Measurements from ENCODE around the gene NTHL1. TPM values are rescaled to one million over a fixed set of nuclear protein-coding genes. Genes with fewer than 3 reads are reported as not detected.

The NTHL1 gene
- total RNA-seq, 1 experiment from 2014 or later, result 47.3 TPM

DNA sequence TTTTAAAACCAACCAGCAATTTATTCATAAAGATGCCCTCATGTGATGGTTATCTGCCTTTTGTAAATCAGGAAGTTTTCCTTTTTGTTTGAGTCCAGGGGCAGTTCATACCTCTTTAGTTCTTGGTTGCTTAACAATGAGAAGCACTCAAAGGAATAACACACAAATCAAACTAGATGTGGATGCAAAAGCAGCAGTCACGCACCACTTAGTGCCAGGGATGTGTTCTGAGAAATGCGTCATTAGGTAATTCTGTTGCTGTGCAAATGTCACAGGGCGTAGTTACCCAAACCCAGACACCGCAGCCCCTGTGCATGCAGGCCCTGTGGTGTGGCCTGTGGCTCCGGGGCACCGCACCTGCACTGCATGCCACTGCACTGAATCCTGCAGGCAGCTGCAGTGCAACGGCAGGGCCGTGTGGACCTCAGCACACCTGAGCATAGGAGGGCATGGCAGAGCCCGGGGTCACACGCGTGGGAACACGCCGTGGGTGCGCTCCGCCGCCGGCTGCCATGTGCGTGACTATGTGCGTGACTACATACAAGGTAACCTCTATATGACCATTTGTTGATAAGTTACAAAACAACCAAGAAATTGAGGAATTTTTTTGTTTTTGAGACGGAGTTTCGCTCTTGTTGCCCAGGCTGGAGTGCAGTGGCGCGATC is 48.4 kb upstream of the NTHL1 start:
- H3K9me2 ChIP-seq (ENCODE audit: insufficient read depth), result no peaks in the 10 kb centered on the region
- H3K4me3 ChIP-seq, result no peak overlapping the region
- TF ChIP-seq, protein P1, sequence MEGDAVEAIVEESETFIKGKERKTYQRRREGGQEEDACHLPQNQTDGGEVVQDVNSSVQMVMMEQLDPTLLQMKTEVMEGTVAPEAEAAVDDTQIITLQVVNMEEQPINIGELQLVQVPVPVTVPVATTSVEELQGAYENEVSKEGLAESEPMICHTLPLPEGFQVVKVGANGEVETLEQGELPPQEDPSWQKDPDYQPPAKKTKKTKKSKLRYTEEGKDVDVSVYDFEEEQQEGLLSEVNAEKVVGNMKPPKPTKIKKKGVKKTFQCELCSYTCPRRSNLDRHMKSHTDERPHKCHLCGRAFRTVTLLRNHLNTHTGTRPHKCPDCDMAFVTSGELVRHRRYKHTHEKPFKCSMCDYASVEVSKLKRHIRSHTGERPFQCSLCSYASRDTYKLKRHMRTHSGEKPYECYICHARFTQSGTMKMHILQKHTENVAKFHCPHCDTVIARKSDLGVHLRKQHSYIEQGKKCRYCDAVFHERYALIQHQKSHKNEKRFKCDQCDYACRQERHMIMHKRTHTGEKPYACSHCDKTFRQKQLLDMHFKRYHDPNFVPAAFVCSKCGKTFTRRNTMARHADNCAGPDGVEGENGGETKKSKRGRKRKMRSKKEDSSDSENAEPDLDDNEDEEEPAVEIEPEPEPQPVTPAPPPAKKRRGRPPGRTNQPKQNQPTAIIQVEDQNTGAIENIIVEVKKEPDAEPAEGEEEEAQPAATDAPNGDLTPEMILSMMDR (conservative IDR thresholded peaks at IDR 0.05), result no peak
- TF ChIP-seq EZH2 (IDR thresholded peaks at IDR 0.05; ENCODE audit: low read depth), result no peak
- no peak for DNase-seq
- H3K36me3 ChIP-seq (ENCODE audit: low read depth), result no peaks in the 10 kb centered on the region
- H3F3A ChIP-seq (ENCODE audit: insufficient read depth, low read depth), result peaks cover 3% of the 10 kb centered on the region; the same call in 1 of the 2 replicates
- H3K4me2 ChIP-seq, result no peak overlapping the region
- BruUV-seq (replicated peaks), result no TSS peak
- no peak overlapping the region for H3K27ac ChIP-seq
- H3K4me1 ChIP-seq (replicated peaks; ENCODE audit: insufficient read depth), result no peaks in the 10 kb centered on the region; the same call in 1 of the 2 replicates
- intact Hi-C loops (cut with micrococcal nuclease; ENCODE audit: unreplicated experiment), result no loop called here
- CTCF ChIA-PET, result interaction anchor here (0.5 kb wide), 1 partner anchor 155 kb away, joined by 3 read pairs; the partner anchor contains the start of gene ECI1
- no peaks in the 10 kb centered on the region for H4K20me1 ChIP-seq (ENCODE audit: insufficient read depth)
- no peaks in the 10 kb centered on the region for H3K27me3 ChIP-seq (ENCODE audit: insufficient read depth, low read depth)
- no peak overlapping the region for H2AFZ ChIP-seq
- POLR2A ChIA-PET (ENCODE audit: unreplicated experiment), result no interaction called here
- H3K9me3 ChIP-seq (ENCODE audit: insufficient read depth, low read depth), result no peaks in the 10 kb centered on the region
- no peaks in the 10 kb centered on the region for H3K79me2 ChIP-seq (ENCODE audit: low read depth)

- Histone ChIP-seq H3K4me3 (no peak overlapping the region), H3K9me3 (ENCODE audit: insufficient read depth, low read depth) (no peaks in the 10 kb centered on the region), H2AFZ (no peak overlapping the region), H4K20me1 (ENCODE audit: insufficient read depth) (no peaks in the 10 kb centered on the region), H3K4me1 (replicated peaks; ENCODE audit: insufficient read depth) (no peaks in the 10 kb centered on the region; the same call in 1 of the 2 replicates), H3K27ac (no peak overlapping the region), H3K36me3 (ENCODE audit: low read depth) (no peaks in the 10 kb centered on the region), H3K27me3 (ENCODE audit: insufficient read depth, low read depth) (no peaks in the 10 kb centered on the region), H3F3A (ENCODE audit: insufficient read depth, low read depth) (peaks cover 3% of the 10 kb centered on the region; the same call in 1 of the 2 replicates), H3K4me2 (no peak overlapping the region), H3K79me2 (ENCODE audit: low read depth) (no peaks in the 10 kb centered on the region), H3K9me2 (ENCODE audit: insufficient read depth) (no peaks in the 10 kb centered on the region)
- no peak for DNase-seq
- BruUV-seq (replicated peaks), result no TSS peak
- ChIA-PET CTCF (interaction anchor here (0.5 kb wide), 1 partner anchor 156 kb away, joined by 3 read pairs; the partner anchor contains the start of gene ECI1), POLR2A (ENCODE audit: unreplicated experiment) (no interaction called here)
- TF ChIP-seq, protein P1 (conservative IDR thresholded peaks at IDR 0.05), result no peak
- TF ChIP-seq EZH2 (IDR thresholded peaks at IDR 0.05; ENCODE audit: low read depth), result no peak
- intact Hi-C loops (cut with micrococcal nuclease; ENCODE audit: unreplicated experiment), result no loop called here
Observed at GRCh38 chr16:2095315-2095853, 47.8 kb upstream of the NTHL1 start.

DNA sequence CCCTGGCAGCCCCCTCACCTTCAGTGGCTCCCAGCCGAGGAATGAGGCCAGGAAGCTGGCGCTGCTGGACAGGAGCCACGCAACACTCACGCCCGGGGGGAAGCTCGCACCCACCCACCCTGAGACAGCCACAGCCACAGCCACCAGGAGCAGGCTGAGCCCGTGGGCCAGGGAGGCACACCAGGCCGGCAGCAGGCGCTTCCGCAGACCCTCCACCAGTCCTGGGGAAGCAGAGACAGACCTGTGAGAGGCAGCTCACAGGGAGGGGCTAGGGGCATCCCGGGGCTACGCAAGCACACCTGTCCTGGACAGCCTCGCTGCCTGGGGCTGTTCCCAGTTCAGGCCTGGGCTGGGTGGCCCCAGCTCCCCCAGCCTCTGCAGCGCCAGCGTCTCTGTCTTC is 46.2 kb upstream of the NTHL1 start:
- no peaks in the 10 kb centered on the region; the same call in 1 of the 2 replicates for H3K4me1 ChIP-seq (replicated peaks; ENCODE audit: insufficient read depth)
- BruUV-seq (replicated peaks), result no TSS peak
- H2AFZ ChIP-seq, result no peak overlapping the region
- CTCF ChIA-PET, result no interaction called here
- H3K9me3 ChIP-seq (ENCODE audit: insufficient read depth, low read depth), result no peaks in the 10 kb centered on the region
- POLR2A ChIA-PET (ENCODE audit: unreplicated experiment), result no interaction called here
- H3K79me2 ChIP-seq (ENCODE audit: low read depth), result no peaks in the 10 kb centered on the region
- H3K4me2 ChIP-seq, result no peak overlapping the region
- H3K27ac ChIP-seq, result no peak overlapping the region
- TF ChIP-seq EZH2 (IDR thresholded peaks at IDR 0.05; ENCODE audit: low read depth), result no peak
- TF ChIP-seq, protein P1 (conservative IDR thresholded peaks at IDR 0.05), result no peak
- no peaks in the 10 kb centered on the region for H3K36me3 ChIP-seq (ENCODE audit: low read depth)
- intact Hi-C loops (cut with micrococcal nuclease; ENCODE audit: unreplicated experiment), result loop anchor here (5.0 kb wide), 2 partner anchors 54 to 129 kb away; partner anchors contain the start of genes E4F1 and RAB26
- H3K27me3 ChIP-seq (ENCODE audit: insufficient read depth, low read depth), result no peaks in the 10 kb centered on the region
- peaks cover 8% of the 10 kb centered on the region; the same call in 1 of the 2 replicates for H3F3A ChIP-seq (ENCODE audit: insufficient read depth, low read depth)
- H3K4me3 ChIP-seq, result no peak overlapping the region
- H4K20me1 ChIP-seq (ENCODE audit: insufficient read depth), result no peaks in the 10 kb centered on the region
- H3K9me2 ChIP-seq (ENCODE audit: insufficient read depth), result no peaks in the 10 kb centered on the region
- DNase-seq, result no peak

Measured in PC-9 (cell line).